ENCODE data around the gene GARRE1. TPM values are rescaled to one million over a fixed set of nuclear protein-coding genes. Genes with fewer than 3 reads are reported as not detected.
"Not testable (repeated sequence)": the region's sequence is repeated elsewhere in the genome, so short reads cannot be mapped to it uniquely, and the experiment has no call there.

Gene GARRE1
- total RNA-seq, 2 donors from 2014 or later: 13.0 to 26.7 TPM

- Histone ChIP-seq H3K4me3 (no peak overlapping the region), H3K36me3 (no peaks in the 10 kb centered on the region)
- no peak for DNase-seq
Observed at GRCh38 chr19:34214040-34214439, 40.3 kb upstream of the GARRE1 start.

GRCh38 chr19:34215006-34215665 is 39.2 kb upstream of the GARRE1 start:
- intact Hi-C loops (cut with DNase I): no loop called here
- no peak for DNase-seq
- H3K9ac ChIP-seq (ENCODE audit: low read depth in 2 of 2, low read length in 2 of 2): no peak overlapping the region
- no peaks in the 10 kb centered on the region for H3K4me1 ChIP-seq
- no peak overlapping the region for H3K27ac ChIP-seq
- no peak overlapping the region for H3K4me3 ChIP-seq
- TF ChIP-seq CTCF (IDR thresholded peaks at IDR 0.05): no peak
- no peaks in the 10 kb centered on the region for H3K9me3 ChIP-seq
- H3K27me3 ChIP-seq: no peaks in the 10 kb centered on the region
- H3K36me3 ChIP-seq: peaks cover 1% of the 10 kb centered on the region

More at GRCh38 chr19:34214040-34214439, 40.3 kb upstream of the GARRE1 start:
- no peaks in the 10 kb centered on the region for H3K27me3 ChIP-seq
- H3K4me1 ChIP-seq: no peaks in the 10 kb centered on the region
- H3K9me3 ChIP-seq: no peaks in the 10 kb centered on the region
- no peak overlapping the region for H3K9ac ChIP-seq (ENCODE audit: low read depth in 2 of 2, low read length in 2 of 2)
- TF ChIP-seq CTCF (IDR thresholded peaks at IDR 0.05): no peak
- intact Hi-C loops (cut with DNase I): no loop called here
- no peak overlapping the region for H3K27ac ChIP-seq

- Histone ChIP-seq H3K9me3 (no peaks in the 10 kb centered on the region), H3K27ac (no peak overlapping the region), H3K9ac (ENCODE audit: low read depth in 2 of 2, low read length in 2 of 2) (no peak overlapping the region), H3K36me3 (peaks cover 6% of the 10 kb centered on the region), H3K4me3 (no peak overlapping the region), H3K27me3 (no peaks in the 10 kb centered on the region), H3K4me1 (no peaks in the 10 kb centered on the region)
- no peak for TF ChIP-seq CTCF (IDR thresholded peaks at IDR 0.05)
- intact Hi-C loops (cut with DNase I): no loop called here
- DNase-seq: no peak
Observed at GRCh38 chr19:34215666-34216038, 38.7 kb upstream of the GARRE1 start.

- not testable (repeated sequence) for H3K27me3 ChIP-seq; H3K9ac ChIP-seq (ENCODE audit: low read depth in 2 of 2, low read length in 2 of 2)
- H3K36me3 ChIP-seq: peaks cover 14% of the 10 kb centered on the region
Observed at GRCh38 chr19:34216745-34217219, 37.6 kb upstream of the GARRE1 start.

GRCh38 chr19:34217952-34218817 is 36.2 kb upstream of the GARRE1 start:
- Histone ChIP-seq H3K36me3 (peaks cover 21% of the 10 kb centered on the region), H3K9ac (ENCODE audit: low read depth in 2 of 2, low read length in 2 of 2) (no peak overlapping the region), H3K9me3 (no peaks in the 10 kb centered on the region), H3K27me3 (no peaks in the 10 kb centered on the region), H3K27ac (no peak overlapping the region), H3K4me3 (no peak overlapping the region), H3K4me1 (no peaks in the 10 kb centered on the region)
- peak; percentile 45 for DNase-seq
- intact Hi-C loops (cut with DNase I): no loop called here
- TF ChIP-seq CTCF (IDR thresholded peaks at IDR 0.05): no peak

More at GRCh38 chr19:34216745-34217219, 37.6 kb upstream of the GARRE1 start:
- H3K9me3 ChIP-seq; H3K4me3 ChIP-seq; intact Hi-C loops (cut with DNase I); H3K27ac ChIP-seq; H3K4me1 ChIP-seq; DNase-seq: not testable (repeated sequence)

GRCh38 chr19:34218818-34219164 is 35.6 kb upstream of the GARRE1 start:
- Histone ChIP-seq H3K4me3 (no peak overlapping the region), H3K27me3 (no peaks in the 10 kb centered on the region), H3K9me3 (no peaks in the 10 kb centered on the region), H3K9ac (ENCODE audit: low read depth in 2 of 2, low read length in 2 of 2) (no peak overlapping the region), H3K4me1 (no peaks in the 10 kb centered on the region), H3K27ac (no peak overlapping the region), H3K36me3 (peaks cover 24% of the 10 kb centered on the region)
- intact Hi-C loops (cut with DNase I): no loop called here
- DNase-seq: no peak
- no peak for TF ChIP-seq CTCF (IDR thresholded peaks at IDR 0.05)
